Left colon (tissue), 2 donors: ENCODE results near the gene APBA2. TPM values are rescaled to one million over a fixed set of nuclear protein-coding genes. Genes with fewer than 3 reads are reported as not detected.

Experiments
- ATAC-seq: fragments of 200-7000 bp; cut with Tn5 transposase; one replicate; pipeline ENCODE4 v1.9.1; 2020; ENCODE audit warnings: mild to moderate bottlenecking, moderate library complexity
- DNase-seq, 2 donors: peaks; one replicate each; pipeline ENCODE4 v3.0.0-alpha.2; 2020
- intact Hi-C, 2 donors: fragments of 100-400 bp; cut with DNase I in 1 of 2; cut with micrococcal nuclease in 1 of 2; formaldehyde crosslinking; loops; one replicate each; pipeline versions ENCODE4 v1.11.2 to v1.14.0; 2022; cut with DNase I, micrococcal nuclease
- total RNA-seq, 2 donors: library from RNA; stranded (reverse); fragmentation: NEBNext Ultra II Directional; extraction: Animal tissue kit (Norgen Biotek cat#: 25700); gene quantifications; one replicate each; pipeline ENCODE4 v1.2.1, GENCODE V29; 2021
- donor health status: DM: no; HTN: no; CAD: no.
- donor health status: DM: yes; HTN: yes; CAD: no.

Gene APBA2
- total RNA-seq, 2 donors from 2014 or later, result 1.2 to 1.6 TPM

GRCh38 chr15:29055876-29056275 is 170.1 kb downstream of the APBA2 start:
- intact Hi-C loops, result no loop called here
- DNase-seq (no peak), ATAC-seq (no peak)

- no peak for DNase-seq
- no peak for ATAC-seq
- intact Hi-C loops, result no loop called here
These were observed 171.2 kb downstream of the APBA2 start for GRCh38 chr15:29056839-29057450.

- intact Hi-C loops, result no loop called here
- DNase-seq (no peak), ATAC-seq (no peak)
These were observed 172.1 kb downstream of the APBA2 start for GRCh38 chr15:29057856-29058255.

DNA sequence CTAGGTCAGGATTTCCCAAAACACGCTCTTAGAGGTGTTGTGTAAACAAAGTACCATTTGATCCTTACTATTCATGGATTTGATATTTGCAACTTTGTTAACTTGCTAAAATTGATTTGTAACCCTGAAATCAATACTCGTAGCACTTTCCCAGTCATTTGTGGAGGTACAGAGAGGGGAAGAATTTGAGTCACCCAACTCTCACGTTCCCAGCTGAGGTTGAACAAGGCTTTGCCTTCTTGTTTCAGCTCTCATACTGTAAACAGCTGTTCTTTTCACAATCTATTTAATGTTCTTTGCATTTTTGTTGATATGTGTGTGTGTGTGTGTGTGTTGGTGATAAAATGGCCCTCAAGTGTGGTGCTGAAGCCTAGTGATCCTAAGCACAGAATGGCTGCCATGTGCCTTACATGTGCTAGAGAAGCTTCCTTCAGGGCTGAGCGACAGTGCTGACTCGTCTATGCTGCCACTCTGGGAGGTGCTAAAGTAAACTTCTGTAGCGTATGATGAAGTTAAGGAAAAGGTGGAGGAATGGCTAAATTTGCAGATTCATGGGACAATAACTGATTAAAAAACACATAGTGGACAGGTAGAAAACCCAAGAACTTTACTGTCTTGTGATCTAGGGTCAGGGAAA is 173.2 kb downstream of the APBA2 start:
- intact Hi-C loops, result no loop called here
- no peak for ATAC-seq
- DNase-seq, result no peak

DNA sequence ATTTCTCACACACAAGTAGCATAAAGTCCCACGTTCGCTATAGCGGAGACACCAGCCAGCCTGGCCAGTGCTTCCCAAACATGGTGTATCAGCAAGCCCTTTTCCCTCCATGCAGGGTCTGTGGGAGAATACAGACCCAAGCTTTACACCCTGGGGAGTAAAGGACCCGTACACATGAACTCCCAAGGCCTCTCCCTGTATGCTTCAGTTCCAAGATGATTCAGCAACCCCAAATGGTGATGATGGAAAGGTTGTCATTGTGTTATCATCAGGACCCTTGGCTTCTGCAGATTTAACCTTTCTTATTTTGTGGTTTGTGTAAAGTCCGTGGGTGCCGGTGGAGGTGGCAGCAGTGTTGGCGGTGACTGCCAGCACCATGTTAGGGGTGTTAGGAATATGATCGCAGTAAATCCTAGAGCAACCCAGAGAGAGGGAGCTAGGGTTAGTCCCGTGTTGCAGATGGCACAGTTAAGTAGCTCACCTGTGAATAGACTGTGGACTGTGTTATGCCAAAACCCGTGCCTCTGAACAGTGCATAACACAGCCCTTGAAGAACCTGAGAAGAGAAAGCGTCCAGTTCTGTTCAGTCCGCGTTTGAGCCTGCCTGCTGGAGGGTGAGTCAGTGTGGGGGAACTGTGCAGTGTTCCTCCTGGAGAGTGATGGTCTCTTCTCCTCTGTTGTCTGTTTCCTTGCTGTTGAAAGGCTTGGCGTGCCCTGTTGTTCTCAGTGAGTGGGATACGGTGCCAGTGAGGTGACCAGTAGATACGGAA is 174.3 kb downstream of the APBA2 start:
- intact Hi-C loops, result no loop called here
- no peak for DNase-seq
- no peak for ATAC-seq

GRCh38 chr15:29061746-29062145 is 176.0 kb downstream of the APBA2 start:
- ATAC-seq (no peak), DNase-seq (no peak)
- intact Hi-C loops, result no loop called here

- DNase-seq (no peak), ATAC-seq (no peak)
- intact Hi-C loops, result no loop called here
These were observed 176.4 kb downstream of the APBA2 start for GRCh38 chr15:29062179-29062591.

- ATAC-seq (no peak), DNase-seq (no peak)
- intact Hi-C loops, result no loop called here
These were observed 176.9 kb downstream of the APBA2 start for GRCh38 chr15:29062626-29063025.

DNA sequence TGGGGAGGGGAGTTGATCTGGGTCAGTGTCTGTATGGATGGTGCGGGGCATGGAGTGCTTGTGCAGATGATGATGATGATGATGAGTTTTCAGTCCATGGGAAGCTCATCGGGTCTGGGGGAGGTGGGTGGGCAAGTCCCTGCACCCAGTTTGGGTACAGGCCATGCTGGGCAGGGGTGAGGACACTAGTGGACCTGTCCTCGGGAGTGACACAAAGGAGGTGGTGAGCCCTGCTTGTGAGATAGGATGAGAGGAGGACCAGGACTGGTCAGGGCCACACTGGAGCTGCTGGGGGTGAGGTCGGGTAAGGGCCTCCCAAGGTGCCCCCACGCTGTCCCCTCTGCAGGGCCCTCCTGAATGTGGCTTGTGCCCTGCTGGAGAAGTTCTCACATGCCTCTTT is 177.9 kb downstream of the APBA2 start:
- intact Hi-C loops, result no loop called here
- no peak for ATAC-seq
- DNase-seq, result no peak

DNA sequence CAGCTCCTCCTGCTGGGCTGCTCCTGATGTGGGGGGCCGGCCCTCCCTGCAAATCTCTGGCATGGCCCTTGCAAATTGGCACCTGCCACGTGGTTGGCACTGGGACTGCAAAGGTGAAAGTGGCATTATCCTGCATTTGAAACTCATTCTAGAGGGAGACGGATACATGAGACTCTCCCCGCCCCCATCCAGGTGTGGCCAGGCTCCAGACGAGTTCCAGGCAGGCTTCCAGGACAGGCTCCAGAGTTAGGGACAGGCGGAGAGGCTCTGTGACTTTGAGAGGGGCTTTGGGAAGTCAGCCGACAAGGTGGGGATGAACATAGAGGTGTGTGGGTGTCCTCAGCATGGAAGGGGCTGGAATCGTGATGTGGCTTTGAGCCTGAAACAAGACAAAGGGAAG is 178.5 kb downstream of the APBA2 start:
- no peak for ATAC-seq
- intact Hi-C loops, result no loop called here
- DNase-seq, result no peak

GRCh38 chr15:29064731-29065130 is 179.0 kb downstream of the APBA2 start:
- DNase-seq (no peak), ATAC-seq (no peak)
- intact Hi-C loops, result no loop called here

DNA sequence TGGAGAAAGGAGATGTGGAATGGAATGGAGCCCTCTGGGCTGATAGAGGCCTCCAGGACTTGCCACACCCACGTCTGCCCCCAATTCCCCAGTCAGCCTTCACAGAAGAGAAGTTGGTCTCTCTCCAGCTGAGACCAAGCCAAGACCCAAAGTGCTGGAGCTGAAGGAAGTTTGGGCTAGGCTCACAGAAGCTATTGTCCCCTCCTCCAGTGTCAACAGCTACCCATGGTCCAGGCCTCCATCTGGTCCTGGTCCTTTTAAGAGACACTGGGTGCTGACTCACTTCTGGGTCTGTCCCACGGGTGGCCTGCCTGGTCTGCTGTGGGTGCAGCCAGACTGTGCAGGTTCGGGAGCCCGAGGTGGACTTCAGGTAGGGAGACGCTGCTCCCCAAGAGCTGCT is 179.8 kb downstream of the APBA2 start:
- DNase-seq, result no peak
- intact Hi-C loops, result no loop called here
- ATAC-seq, result no peak

GRCh38 chr15:29066310-29066709 is 180.5 kb downstream of the APBA2 start:
- DNase-seq, result no peak
- no peak for ATAC-seq
- intact Hi-C loops, result no loop called here

- DNase-seq (no peak), ATAC-seq (no peak)
- intact Hi-C loops, result no loop called here
These were observed 181.1 kb downstream of the APBA2 start for GRCh38 chr15:29066838-29067237.

DNA sequence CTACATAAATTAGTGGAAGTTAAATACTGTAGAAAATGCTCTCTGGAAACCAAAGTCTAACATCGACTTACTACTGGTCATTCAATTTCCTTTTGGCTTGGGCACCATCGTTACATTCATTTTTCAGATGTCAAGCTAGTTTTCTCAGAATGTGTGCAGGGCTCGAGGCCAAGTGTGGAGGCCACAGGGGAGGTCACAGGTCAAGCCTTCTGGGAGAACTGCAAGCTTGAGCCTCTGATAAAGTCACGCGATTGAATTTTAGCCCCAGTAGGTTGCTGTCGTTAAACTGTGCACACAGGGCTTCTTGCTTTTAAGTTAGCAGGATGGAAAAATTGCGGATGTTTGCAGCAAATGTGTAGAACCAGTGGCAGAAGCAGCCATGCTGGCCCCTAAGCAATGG is 182.2 kb downstream of the APBA2 start:
- intact Hi-C loops, result no loop called here
- ATAC-seq (no peak), DNase-seq (no peak)

- intact Hi-C loops, result no loop called here
- no peak for DNase-seq
These were observed 184.9 kb downstream of the APBA2 start for GRCh38 chr15:29070471-29071231.

GRCh38 chr15:29071232-29071881 is 185.6 kb downstream of the APBA2 start:
- intact Hi-C loops, result no loop called here
- DNase-seq (no peak), ATAC-seq (no peak)

More at GRCh38 chr15:29070471-29071231, 184.9 kb downstream of the APBA2 start:
- ATAC-seq, result no peak

DNA sequence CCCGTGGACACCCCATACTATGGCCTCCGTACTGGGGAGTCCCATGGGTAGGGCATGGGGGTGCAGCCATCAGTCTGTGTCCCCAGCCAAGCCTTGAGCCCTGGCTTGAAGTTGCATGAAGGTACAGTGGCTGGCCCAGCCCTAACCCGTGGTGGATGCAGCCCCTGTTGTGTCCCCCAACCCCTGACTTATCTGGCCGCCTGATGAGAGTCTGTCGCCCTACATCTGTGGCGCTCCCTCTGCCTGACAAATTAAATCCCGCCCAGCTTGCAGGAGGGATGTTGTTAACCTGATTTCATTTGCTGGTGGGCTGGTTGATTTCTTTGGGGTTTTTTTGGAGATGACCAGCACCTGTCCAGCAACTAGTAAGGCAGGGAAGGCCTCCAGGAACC is 186.1 kb downstream of the APBA2 start:
- intact Hi-C loops, result no loop called here
- DNase-seq, result no peak
- ATAC-seq, result no peak

DNA sequence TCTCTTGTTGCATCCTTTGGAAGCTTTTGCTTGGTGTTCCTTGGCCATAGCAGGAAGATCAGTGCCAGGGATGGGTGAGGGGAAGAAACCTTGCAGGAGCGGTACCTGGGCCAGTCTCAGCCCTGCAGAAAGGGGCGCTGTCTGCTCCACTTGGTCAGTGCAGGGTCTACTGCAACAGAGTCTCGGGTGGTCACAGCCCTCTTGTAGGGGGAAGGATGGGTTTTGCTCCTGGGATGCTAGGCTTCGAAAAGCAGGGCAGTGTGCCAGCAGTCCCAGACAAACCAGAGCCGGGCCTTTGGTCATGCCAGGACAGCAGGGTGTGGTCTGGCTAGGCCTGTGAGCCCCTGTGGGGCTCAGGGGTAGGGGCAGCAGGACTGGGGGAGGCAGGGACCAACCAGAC is 186.7 kb downstream of the APBA2 start:
- no peak for ATAC-seq
- no peak for DNase-seq
- intact Hi-C loops, result no loop called here
